H1 (cell line): Measurements from ENCODE around the gene ARSK. TPM values are rescaled to one million over a fixed set of nuclear protein-coding genes. Genes with fewer than 3 reads are reported as not detected.

Experiments
- BCL11A ChIP-seq, 2 experiments: IDR thresholded peaks; one replicate each; pipeline ENCODE4 v1.6.1; 2011; ENCODE audit warnings: low read depth in 2 of 2, low read length in 2 of 2, mild to moderate bottlenecking in 2 of 2
- CHD2 ChIP-seq: IDR thresholded peaks from 2 replicates; pipeline ENCODE4 v1.6.1; 2012; ENCODE audit warnings: low read length, improper control_type of control experiment
- GTF2F1 ChIP-seq: IDR thresholded peaks from 2 replicates; pipeline ENCODE4 v1.6.1; 2012; ENCODE audit warnings: low read depth, low read length, improper control_type of control experiment, borderline replicate concordance
- HDAC2 ChIP-seq, 2 experiments: fragments of 300-600 bp in 1 of 2; sonication (generic) in 1 of 2; IDR thresholded peaks; 2 replicates each; pipeline ENCODE4 v1.6.1; 2011 to 2012; ENCODE audit warnings: low read depth in 2 of 2, low read length in 2 of 2, mild to moderate bottlenecking in 2 of 2, moderate library complexity in 2 of 2, borderline replicate concordance in 1 of 2, inconsistent platforms in 1 of 2
- JUN ChIP-seq: IDR thresholded peaks from 2 replicates; pipeline ENCODE4 v1.6.1; 2011; ENCODE audit warnings: low read depth, mild to moderate bottlenecking, improper control_type of control experiment, low read length
- JUND ChIP-seq: IDR thresholded peaks from 2 replicates; pipeline ENCODE4 v1.6.1; 2011; ENCODE audit warnings: mild to moderate bottlenecking, improper control_type of control experiment, low read length
- KDM4A ChIP-seq: IDR thresholded peaks from one replicate; pipeline ENCODE4 v1.7.1; 2012; ENCODE audit warnings: low read depth, mild to moderate bottlenecking, moderate library complexity, low read length, inconsistent platforms; ENCODE audit not compliant: severe bottlenecking
- KDM5A ChIP-seq: fragments of 200-600 bp; IDR thresholded peaks from 2 replicates; pipeline ENCODE4 v1.7.1; 2012; ENCODE audit warnings: mild to moderate bottlenecking, low read length, inconsistent platforms, mixed read lengths
- MAFK ChIP-seq: IDR thresholded peaks from 2 replicates; pipeline ENCODE4 v1.6.1; 2012; ENCODE audit warnings: low read depth, mild to moderate bottlenecking, improper control_type of control experiment, low read length
- PHF8 ChIP-seq: fragments of 200-600 bp; sonication (generic); conservative IDR thresholded peaks from 2 replicates; pipeline ENCODE4 v1.7.1; 2012; ENCODE audit warnings: low read depth, mild to moderate bottlenecking, inconsistent platforms, low read length, moderate library complexity
- SAP30 ChIP-seq: fragments of 300-600 bp; sonication (generic); IDR thresholded peaks from 2 replicates; pipeline ENCODE4 v1.7.1; 2012; ENCODE audit warnings: low read length, moderate library complexity, mild to moderate bottlenecking, inconsistent platforms; ENCODE audit not compliant: insufficient read depth, insufficient replicate concordance
- SIN3A ChIP-seq, 2 experiments: IDR thresholded peaks in 1 of 2; conservative IDR thresholded peaks in 1 of 2; 2 replicates each; pipeline ENCODE4 v1.6.1; 2011 to 2012; ENCODE audit warnings: low read length in 2 of 2, improper control_type of control experiment in 1 of 2, low read depth in 1 of 2, mild to moderate bottlenecking in 1 of 2
- SIX5 ChIP-seq: IDR thresholded peaks from 2 replicates; pipeline ENCODE4 v1.6.1; 2011; ENCODE audit warnings: mild to moderate bottlenecking, low read depth, low read length
- SUZ12 ChIP-seq: fragments of 200-600 bp; sonication (generic); IDR thresholded peaks from 2 replicates; pipeline ENCODE4 v1.6.1; 2012; ENCODE audit warnings: mild to moderate bottlenecking, inconsistent platforms, low read length, moderate library complexity, mixed read lengths
- TCF12 ChIP-seq: IDR thresholded peaks from 2 replicates; pipeline ENCODE4 v1.6.1; 2011; ENCODE audit warnings: low read depth, mild to moderate bottlenecking, low read length
- ZNF274 ChIP-seq: IDR thresholded peaks from 2 replicates; pipeline ENCODE4 v1.7.0; 2012; ENCODE audit warnings: low read length, borderline replicate concordance; ENCODE audit errors: extremely low read depth
- polyA plus RNA-seq, 7 experiments: library from polyadenylated mRNA; depleted of rRNA in 3 of 7; stranded (reverse) in 5 of 7; unstranded in 2 of 7; fragments of >200 nt in 5 of 7; fragments of 200-250 nt in 2 of 7; gene quantifications; 1 replicate in 5 of 7; 2 replicates in 1 of 7; 4 replicates in 1 of 7; pipeline versions ENCODE4 v1.2.1 to v1.2.3, GENCODE V29; 2011 to 2013; ENCODE audit warnings: missing spikeins in 2 of 7, mixed read lengths in 2 of 7
- total RNA-seq: library from RNA; stranded (reverse); fragmentation: NEBNext Ultra II Directional; extraction: Animal tissue kit (Norgen Biotek cat#: 25700); gene quantifications from 2 replicates; pipeline ENCODE4 v1.2.1, GENCODE V29; 2021
- TF ChIP-seq, protein P1 (sequence below): IDR thresholded peaks from 2 replicates; pipeline ENCODE4 v1.6.1; 2012; ENCODE audit warnings: low read length, inconsistent platforms
- TF ChIP-seq, protein P2 (sequence below): IDR thresholded peaks from 2 replicates; pipeline ENCODE4 v1.6.1; 2011; ENCODE audit warnings: low read depth, mild to moderate bottlenecking, low read length; ENCODE audit not compliant: insufficient read depth
- TF ChIP-seq, protein P3 (sequence below): IDR thresholded peaks from 2 replicates; pipeline ENCODE4 v1.6.1; 2012; ENCODE audit warnings: inconsistent platforms

ARSK gene
- total and polyA plus RNA-seq, 2 of the 8 experiments (the other 6 are each of a cell fraction or from before 2014, with no cell fraction given), result 8.4 to 14.1 TPM

DNA sequence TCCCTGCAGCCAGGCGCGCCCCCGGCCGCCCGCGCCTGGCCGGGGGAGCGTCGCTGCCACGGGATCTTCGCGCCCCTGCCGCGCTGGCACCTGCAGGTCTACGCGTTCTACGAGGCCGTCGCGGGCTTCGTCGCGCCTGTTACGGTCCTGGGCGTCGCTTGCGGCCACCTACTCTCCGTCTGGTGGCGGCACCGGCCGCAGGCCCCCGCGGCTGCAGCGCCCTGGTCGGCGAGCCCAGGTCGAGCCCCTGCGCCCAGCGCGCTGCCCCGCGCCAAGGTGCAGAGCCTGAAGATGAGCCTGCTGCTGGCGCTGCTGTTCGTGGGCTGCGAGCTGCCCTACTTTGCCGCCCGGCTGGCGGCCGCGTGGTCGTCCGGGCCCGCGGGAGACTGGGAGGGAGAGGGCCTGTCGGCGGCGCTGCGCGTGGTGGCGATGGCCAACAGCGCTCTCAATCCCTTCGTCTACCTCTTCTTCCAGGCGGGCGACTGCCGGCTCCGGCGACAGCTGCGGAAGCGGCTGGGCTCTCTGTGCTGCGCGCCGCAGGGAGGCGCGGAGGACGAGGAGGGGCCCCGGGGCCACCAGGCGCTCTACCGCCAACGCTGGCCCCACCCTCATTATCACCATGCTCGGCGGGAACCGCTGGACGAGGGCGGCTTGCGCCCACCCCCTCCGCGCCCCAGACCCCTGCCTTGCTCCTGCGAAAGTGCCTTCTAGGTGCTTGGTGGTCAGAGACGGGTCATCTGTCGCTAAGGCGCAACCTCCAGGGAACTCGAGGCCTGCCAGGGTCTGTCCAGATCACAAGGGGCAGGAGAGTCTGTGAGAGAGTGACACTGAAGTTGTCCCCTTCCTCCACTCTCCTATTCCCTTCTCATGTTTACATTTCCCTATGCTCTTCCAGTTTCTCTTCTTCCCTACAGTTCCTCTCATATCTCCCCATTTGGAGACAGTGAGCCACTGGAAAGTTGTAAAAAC lies 66.3 kb downstream of the ARSK start (continued):
- TF ChIP-seq SUZ12 (peak; percentile 50; the same call in 1 of the 2 replicates), GTF2F1 (no peak; the same call in 1 of the 2 replicates), JUN (no peak), SAP30 (no peak), ZNF274 (no peak), MAFK (no peak), BCL11A (IDR thresholded peaks at IDR 0.05; ENCODE audit: low read depth in 2 of 2, low read length in 2 of 2) (no peak), CHD2 (no peak), PHF8 (0 out of 2 replicates have a peak, but pooled peaks have one; percentile 36), JUND (no peak), SIX5 (no peak), HDAC2 (IDR thresholded peaks at IDR 0.05; ENCODE audit: borderline replicate concordance in 1 of 2, low read depth in 2 of 2, low read length in 2 of 2) (0 out of 4 replicates have a peak, but pooled peaks of 1 of the 2 experiments have one; percentile 43), TCF12 (no peak), SIN3A (conservative IDR thresholded peaks at IDR 0.05 in 1 of 2, IDR thresholded peaks at IDR 0.05 in 1 of 2; ENCODE audit: low read depth in 1 of 2, low read length in 2 of 2) (no peak), KDM4A (peak; percentile 97), KDM5A (no peak)
- TF ChIP-seq, protein P1, sequence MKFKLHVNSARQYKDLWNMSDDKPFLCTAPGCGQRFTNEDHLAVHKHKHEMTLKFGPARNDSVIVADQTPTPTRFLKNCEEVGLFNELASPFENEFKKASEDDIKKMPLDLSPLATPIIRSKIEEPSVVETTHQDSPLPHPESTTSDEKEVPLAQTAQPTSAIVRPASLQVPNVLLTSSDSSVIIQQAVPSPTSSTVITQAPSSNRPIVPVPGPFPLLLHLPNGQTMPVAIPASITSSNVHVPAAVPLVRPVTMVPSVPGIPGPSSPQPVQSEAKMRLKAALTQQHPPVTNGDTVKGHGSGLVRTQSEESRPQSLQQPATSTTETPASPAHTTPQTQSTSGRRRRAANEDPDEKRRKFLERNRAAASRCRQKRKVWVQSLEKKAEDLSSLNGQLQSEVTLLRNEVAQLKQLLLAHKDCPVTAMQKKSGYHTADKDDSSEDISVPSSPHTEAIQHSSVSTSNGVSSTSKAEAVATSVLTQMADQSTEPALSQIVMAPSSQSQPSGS, result no peak
- TF ChIP-seq, protein P2, sequence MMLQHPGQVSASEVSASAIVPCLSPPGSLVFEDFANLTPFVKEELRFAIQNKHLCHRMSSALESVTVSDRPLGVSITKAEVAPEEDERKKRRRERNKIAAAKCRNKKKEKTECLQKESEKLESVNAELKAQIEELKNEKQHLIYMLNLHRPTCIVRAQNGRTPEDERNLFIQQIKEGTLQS, result no peak
- TF ChIP-seq, protein P3, sequence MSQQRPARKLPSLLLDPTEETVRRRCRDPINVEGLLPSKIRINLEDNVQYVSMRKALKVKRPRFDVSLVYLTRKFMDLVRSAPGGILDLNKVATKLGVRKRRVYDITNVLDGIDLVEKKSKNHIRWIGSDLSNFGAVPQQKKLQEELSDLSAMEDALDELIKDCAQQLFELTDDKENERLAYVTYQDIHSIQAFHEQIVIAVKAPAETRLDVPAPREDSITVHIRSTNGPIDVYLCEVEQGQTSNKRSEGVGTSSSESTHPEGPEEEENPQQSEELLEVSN, result peak; percentile 99
